AG09309 (cell line): ENCODE measurements around the gene ZBTB7A.

Experiments
- DNase-seq: peaks from one replicate; pipeline ENCODE4 v3.0.0-alpha.2; 2010; ENCODE audit warnings: low read depth
- H3K4me3 ChIP-seq: 2 replicates; pipeline ENCODE4 v1.5.1; 2011; ENCODE audit warnings: mild to moderate bottlenecking, low read depth, low read length, moderate library complexity; ENCODE audit not compliant: control insufficient read depth
- TF ChIP-seq, protein P1 (sequence below): IDR thresholded peaks from 2 replicates; pipeline ENCODE4 v1.5.1; 2011; ENCODE audit warnings: mild to moderate bottlenecking, low read depth, low read length, inconsistent platforms; ENCODE audit not compliant: insufficient read depth, control insufficient read depth; ENCODE audit errors: missing control alignments

ZBTB7A gene

DNA sequence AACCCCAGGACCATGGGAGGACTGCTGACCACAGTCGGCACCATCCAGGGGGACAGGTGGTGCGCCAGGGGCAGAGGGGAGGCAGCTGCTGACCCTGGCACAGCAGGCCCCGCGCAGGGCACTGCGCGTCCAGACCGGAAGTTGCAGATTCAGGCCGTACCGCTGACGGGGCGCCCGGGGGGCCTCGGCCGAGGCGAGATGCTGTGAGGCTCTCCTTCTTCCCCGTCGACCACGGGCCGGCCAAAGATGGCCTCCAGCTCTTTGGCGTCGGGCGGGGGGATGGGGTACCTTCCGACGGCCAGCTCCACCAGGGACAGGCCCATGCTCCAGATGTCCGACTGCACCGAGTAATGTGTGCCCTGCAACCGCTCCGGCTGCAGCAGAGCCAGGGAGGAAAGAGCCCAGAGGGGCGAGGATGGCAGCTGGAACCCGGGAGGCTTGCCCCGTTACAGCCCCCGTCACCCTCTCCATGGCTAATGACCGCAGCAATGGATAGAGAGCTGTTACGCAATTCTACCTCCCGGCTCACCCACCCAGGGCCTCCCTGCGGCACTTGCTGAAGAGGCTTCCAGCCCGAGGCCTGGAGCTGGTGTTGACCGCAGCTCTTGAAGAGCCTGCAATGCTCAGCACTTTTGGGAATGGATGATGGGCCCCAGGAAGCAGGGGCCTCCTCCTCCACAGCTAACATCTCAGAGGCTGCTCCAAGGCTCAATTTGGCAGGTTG, 32.5 kb upstream of the ZBTB7A start:
- TF ChIP-seq, protein P1, sequence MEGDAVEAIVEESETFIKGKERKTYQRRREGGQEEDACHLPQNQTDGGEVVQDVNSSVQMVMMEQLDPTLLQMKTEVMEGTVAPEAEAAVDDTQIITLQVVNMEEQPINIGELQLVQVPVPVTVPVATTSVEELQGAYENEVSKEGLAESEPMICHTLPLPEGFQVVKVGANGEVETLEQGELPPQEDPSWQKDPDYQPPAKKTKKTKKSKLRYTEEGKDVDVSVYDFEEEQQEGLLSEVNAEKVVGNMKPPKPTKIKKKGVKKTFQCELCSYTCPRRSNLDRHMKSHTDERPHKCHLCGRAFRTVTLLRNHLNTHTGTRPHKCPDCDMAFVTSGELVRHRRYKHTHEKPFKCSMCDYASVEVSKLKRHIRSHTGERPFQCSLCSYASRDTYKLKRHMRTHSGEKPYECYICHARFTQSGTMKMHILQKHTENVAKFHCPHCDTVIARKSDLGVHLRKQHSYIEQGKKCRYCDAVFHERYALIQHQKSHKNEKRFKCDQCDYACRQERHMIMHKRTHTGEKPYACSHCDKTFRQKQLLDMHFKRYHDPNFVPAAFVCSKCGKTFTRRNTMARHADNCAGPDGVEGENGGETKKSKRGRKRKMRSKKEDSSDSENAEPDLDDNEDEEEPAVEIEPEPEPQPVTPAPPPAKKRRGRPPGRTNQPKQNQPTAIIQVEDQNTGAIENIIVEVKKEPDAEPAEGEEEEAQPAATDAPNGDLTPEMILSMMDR = no peak
- no peak overlapping the region for H3K4me3 ChIP-seq
- DNase-seq = no peak

DNA sequence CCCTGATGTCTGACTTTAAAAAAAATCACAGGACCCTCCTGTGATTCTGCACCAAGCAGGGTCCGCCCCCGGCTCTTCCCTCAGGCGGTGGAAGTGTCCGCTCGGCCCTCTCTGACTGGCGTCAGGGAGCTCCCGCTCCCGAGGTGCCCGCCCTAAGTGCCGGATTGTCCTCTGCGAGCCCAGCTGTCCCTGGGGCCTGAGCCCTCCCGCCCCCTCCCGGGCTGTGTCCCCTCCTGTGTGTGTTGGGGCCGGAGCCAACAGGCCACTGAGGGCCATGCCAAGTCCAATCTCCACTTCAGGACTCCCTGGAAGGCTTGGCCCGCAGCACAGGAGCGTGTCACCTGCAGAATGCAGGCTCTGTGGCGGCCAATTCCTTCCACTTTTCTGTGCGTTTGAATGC, 31.8 kb upstream of the ZBTB7A start:
- DNase-seq = no peak
- TF ChIP-seq, protein P1 = no peak
- H3K4me3 ChIP-seq = no peak overlapping the region

DNA sequence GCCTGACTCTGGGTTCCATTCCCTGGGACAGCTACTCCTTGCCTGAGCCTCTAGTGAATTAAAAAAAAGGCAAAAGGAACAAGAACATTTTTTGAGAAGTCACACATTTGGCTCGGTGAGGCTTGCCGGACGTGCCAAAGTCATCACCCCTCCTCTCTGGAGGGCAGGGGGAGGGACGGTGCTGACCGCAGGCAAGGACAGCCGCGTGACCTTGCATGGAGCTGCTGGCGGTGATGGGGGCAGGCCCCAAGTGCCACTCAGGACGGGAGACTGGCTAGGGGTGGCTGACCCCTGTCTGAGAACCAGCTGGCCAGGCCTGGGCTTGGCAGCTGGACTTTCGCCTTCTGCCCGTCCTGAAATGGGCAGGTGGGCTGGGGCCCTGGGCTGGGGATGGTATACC, 30.8 kb upstream of the ZBTB7A start:
- no peak overlapping the region for H3K4me3 ChIP-seq
- TF ChIP-seq, protein P1 = no peak
- no peak for DNase-seq

DNA sequence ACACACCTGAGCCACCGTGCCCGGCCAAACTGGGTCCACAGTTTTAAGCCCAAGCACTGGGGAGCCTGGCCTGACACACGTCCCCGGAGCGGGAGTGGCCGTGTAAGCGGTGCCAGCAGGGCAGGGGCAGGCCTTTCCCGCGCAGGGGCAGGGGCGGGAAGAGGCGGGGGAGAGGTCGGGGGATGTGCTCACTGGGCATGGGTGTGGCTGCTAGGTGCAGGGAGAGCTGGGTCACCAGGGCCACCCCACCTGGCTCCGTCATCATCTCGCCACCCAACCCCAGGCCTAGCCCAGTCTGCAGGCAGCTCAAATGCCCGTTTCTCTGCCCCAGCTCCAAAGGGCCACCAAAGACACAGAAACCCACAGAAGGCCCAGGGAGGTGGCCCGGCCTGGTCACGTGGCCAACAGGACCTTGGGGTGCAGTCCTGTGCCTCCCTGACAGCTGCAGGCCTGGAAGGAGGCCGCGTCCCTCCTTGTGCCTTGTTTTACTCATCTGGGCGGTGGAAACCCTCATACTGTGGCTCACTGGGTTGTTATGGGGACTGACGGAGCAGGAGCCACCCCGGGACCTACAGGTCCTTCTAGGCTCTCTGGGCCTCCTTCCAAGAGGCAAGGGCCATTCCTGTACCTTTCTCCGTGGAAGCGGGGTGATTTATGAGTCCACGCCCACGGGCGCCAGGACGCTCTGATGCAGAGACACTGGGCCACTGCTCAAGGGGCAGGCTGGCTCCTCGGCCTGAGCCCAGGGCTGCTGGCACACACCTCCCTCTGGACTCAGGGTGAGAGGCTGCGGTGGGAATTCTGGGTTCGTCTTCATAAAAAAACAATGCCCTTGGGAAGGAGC, 29.6 kb upstream of the ZBTB7A start:
- TF ChIP-seq, protein P1 = no peak
- H3K4me3 ChIP-seq = no peak overlapping the region
- no peak for DNase-seq

DNA sequence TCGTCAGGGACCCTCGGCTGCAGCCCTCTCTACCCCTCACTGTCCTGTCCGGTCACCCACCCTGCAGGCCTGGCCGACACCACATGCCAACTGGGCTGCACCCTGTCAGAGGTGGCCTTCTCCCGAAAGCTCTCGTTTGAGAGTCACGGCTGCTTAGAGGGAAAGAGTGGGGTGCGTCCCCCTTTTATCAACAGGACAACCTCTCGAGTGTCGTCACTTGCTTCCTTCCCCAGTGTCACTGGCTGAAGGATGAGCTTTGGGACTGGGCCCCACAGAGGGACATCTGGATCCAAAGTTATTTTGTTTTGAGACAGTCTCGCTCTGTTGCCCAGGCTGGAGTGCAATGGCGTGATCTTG, 28.8 kb upstream of the ZBTB7A start:
- no peak overlapping the region for H3K4me3 ChIP-seq
- no peak for DNase-seq
- TF ChIP-seq, protein P1 = no peak

DNA sequence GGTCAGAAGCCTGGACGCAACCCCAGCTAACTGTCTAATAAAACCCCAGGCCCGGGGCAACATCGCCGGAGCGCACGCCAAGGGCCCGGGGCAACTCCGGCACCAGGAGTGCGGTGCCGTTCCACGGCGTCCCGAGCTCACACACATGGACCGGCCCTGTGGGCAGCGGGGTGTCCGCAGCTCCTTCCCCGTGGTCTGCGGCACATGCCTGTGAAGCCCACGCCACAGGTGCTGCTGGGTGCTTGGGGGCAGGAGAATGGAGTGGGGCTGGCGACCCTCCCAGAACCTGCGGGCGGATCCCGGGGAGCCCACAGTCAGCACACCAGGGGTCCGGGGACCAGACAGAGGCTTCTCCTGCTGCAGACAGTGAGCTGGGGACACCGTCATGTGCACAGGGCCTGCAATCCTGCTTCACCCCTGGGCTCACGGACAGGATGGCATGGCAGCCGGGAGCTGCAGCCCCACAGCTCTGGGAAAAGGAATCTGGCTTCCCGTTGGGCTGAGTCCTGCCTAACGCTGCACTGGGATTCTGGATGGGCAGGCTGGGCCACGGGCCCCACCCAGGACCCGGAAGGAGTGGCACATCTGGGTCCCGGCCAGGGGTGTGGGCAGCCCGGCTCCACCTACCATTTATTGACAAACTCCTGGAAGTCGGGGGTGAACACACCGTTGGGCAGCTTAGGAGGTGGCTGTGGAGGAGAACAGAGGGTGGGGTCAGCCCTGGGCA, 28.2 kb upstream of the ZBTB7A start:
- TF ChIP-seq, protein P1 = no peak
- no peak for DNase-seq
- no peak overlapping the region for H3K4me3 ChIP-seq
